Tibial nerve (tissue), 4 donors: ENCODE data around the gene GABPB1.

Experiments used
- EP300 ChIP-seq, 2 donors: sonication (generic); formaldehyde crosslinking; IDR thresholded peaks; one replicate each; pipeline ENCODE4 v1.6.1; 2017; ENCODE audit warnings: antibody characterized with exemption in 2 of 2, mild to moderate bottlenecking in 1 of 2
- TF ChIP-seq, protein P1 (sequence below), 5 experiments: fragments of 200-600 bp in 3 of 5; fragments of 450-650 bp in 2 of 5; sonication (generic) in 3 of 5; IDR thresholded peaks; one replicate each; pipeline ENCODE4 v1.5.1; 2016 to 2019; ENCODE audit warnings: antibody characterized with exemption in 5 of 5, mild to moderate bottlenecking in 3 of 5, moderate library complexity in 2 of 5

DNA sequence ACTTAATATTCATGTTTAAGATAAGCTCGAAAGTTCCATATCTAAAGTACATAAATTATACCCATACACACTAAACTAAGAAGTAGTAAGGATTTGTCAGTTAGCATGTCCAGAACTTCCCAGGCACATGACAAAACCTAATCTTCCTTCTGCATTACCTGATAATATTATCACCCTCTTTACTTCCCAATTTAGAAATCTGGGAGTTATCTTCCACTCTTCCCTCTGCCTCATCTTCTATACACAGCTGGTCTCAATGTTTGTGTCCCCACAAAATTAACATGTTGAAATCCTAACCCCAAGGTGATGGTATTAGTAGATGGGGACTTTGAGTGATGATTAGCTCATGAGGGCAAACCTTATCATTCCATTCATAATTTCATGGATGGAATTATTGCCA, 15.3 kb downstream of the GABPB1 start:
- TF ChIP-seq, protein P1, sequence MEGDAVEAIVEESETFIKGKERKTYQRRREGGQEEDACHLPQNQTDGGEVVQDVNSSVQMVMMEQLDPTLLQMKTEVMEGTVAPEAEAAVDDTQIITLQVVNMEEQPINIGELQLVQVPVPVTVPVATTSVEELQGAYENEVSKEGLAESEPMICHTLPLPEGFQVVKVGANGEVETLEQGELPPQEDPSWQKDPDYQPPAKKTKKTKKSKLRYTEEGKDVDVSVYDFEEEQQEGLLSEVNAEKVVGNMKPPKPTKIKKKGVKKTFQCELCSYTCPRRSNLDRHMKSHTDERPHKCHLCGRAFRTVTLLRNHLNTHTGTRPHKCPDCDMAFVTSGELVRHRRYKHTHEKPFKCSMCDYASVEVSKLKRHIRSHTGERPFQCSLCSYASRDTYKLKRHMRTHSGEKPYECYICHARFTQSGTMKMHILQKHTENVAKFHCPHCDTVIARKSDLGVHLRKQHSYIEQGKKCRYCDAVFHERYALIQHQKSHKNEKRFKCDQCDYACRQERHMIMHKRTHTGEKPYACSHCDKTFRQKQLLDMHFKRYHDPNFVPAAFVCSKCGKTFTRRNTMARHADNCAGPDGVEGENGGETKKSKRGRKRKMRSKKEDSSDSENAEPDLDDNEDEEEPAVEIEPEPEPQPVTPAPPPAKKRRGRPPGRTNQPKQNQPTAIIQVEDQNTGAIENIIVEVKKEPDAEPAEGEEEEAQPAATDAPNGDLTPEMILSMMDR (IDR thresholded peaks at IDR 0.05), result no peak
- TF ChIP-seq EP300 (IDR thresholded peaks at IDR 0.05), result no peak
